Transverse colon (tissue), 4 donors: ENCODE measurements around the gene DSG2. TPM values are rescaled to one million over a fixed set of nuclear protein-coding genes. Genes with fewer than 3 reads are reported as not detected.

ENCODE experiments used
- DNase-seq: peaks from one replicate; pipeline ENCODE4 v3.0.0-alpha.2; 2019
- H3K27ac ChIP-seq, 4 donors: fragments of 200-600 bp; sonication (generic); 2 replicates each; pipeline ENCODE4 v1.5.1; 2016 to 2018; ENCODE audit warnings: inconsistent platforms in 4 of 4
- H3K27me3 ChIP-seq: fragments of 200-600 bp; sonication (generic); 2 replicates; pipeline ENCODE4 v1.5.1; 2017; ENCODE audit warnings: inconsistent platforms
- H3K36me3 ChIP-seq, 4 donors: fragments of 200-600 bp; sonication (generic); 2 replicates each; pipeline ENCODE4 v1.5.1; 2017 to 2019; ENCODE audit warnings: inconsistent platforms in 4 of 4
- H3K4me1 ChIP-seq, 4 donors: fragments of 200-600 bp; sonication (generic); 2 replicates each; pipeline ENCODE4 v1.5.1; 2017 to 2020; ENCODE audit warnings: inconsistent platforms in 4 of 4
- H3K4me3 ChIP-seq, 4 donors: fragments of 200-600 bp; sonication (generic); 1 replicate in 1 of 4; 2 replicates in 3 of 4; pipeline versions ENCODE4 v1.5.1 to v1.6.1; 2017 to 2019; ENCODE audit warnings: inconsistent platforms in 4 of 4
- H3K9me3 ChIP-seq, 2 donors: fragments of 200-600 bp; sonication (generic); 2 replicates each; pipeline ENCODE4 v1.5.1; 2017 to 2019; ENCODE audit warnings: inconsistent platforms in 2 of 2
- CTCF ChIP-seq, 5 experiments: fragments of 200-600 bp in 3 of 5; fragments of 450-650 bp in 2 of 5; sonication (generic) in 3 of 5; IDR thresholded peaks; 1 replicate in 2 of 5; 2 replicates in 3 of 5; pipeline ENCODE4 v1.5.1; 2016 to 2017; ENCODE audit warnings: antibody characterized with exemption in 5 of 5, inconsistent platforms in 3 of 5, mild to moderate bottlenecking in 2 of 5, moderate library complexity in 1 of 5
- EP300 ChIP-seq: sonication (generic); formaldehyde crosslinking; IDR thresholded peaks from one replicate; pipeline ENCODE4 v1.6.1; 2017; ENCODE audit warnings: antibody characterized with exemption, low read depth
- POLR2A ChIP-seq: fragments of 450-650 bp; IDR thresholded peaks from one replicate; pipeline ENCODE4 v1.6.1; 2016; ENCODE audit warnings: antibody characterized with exemption, mild to moderate bottlenecking, moderate library complexity
- POLR2AphosphoS5 ChIP-seq, 3 donors: sonication (generic); formaldehyde crosslinking; IDR thresholded peaks; one replicate each; pipeline ENCODE4 v1.6.1; 2016; ENCODE audit warnings: antibody characterized with exemption in 3 of 3
- WGBS, 2 donors: methylation state at CpG; one replicate each; pipeline ENCODE4 v1.1.5; 2018; ENCODE audit warnings: low coverage in 1 of 2; 5-methylcytosine and 5-hydroxymethylcytosine counted together
- in situ Hi-C, 4 donors: fragments of 200-750 bp; cut with MboI; loops; one replicate each; pipeline versions ENCODE4 v1.15.0 to v1.15.1; 2017; ENCODE audit warnings: low sequenced_read_pairs in 3 of 4, low pct_ligation_motif_present in 1 of 4, low pct_unique_long_range_greater_than_20kb in 1 of 4
- intact Hi-C: fragments of 100-400 bp; cut with DNase I; formaldehyde crosslinking; loops from one replicate; pipeline ENCODE4 v1.15.1; 2023; ENCODE audit warnings: low total_unique reads
- total RNA-seq, 4 donors: library from RNA; depleted of rRNA; stranded (reverse); fragments of >200 nt; gene quantifications; one replicate each; pipeline ENCODE4 v1.1.0, GENCODE V29; 2016

The DSG2 gene
- total RNA-seq, 4 donors from 2014 or later = 59.3 to 272 (median 198) TPM

- 36 to 39% methylated on average over 6 of the region's 6 CpGs for WGBS, 2 donors
- Histone ChIP-seq H3K4me1 (peaks cover 0 to 34% (median 7%) of the 10 kb centered on the region in 4 donors), H3K36me3 (no peaks in the 10 kb centered on the region), H3K9me3 (no peaks in the 10 kb centered on the region), H3K27me3 (no peaks in the 10 kb centered on the region), H3K4me3 (no peak overlapping the region), H3K27ac (peak overlapping the region; percentile 61 to 70 (median 65))
- peak; percentile 84 for DNase-seq
- no peak for TF ChIP-seq POLR2A
- TF ChIP-seq EP300 = peak; percentile 76
- peak in 2 of 3 donors; percentile 60 to 86 for TF ChIP-seq POLR2AphosphoS5 (IDR thresholded peaks at IDR 0.05)
- in situ Hi-C loops (loop anchor here in 2 of 4 donors (25.0 kb wide), 2 partner anchors 250 to 425 kb away; no protein-coding TSS in a partner anchor), intact Hi-C loops (no loop called here)
These were observed 14.3 kb downstream of the DSG2 start for GRCh38 chr18:31512203-31512764.

- Histone ChIP-seq H3K9me3 (no peaks in the 10 kb centered on the region), H3K4me3 (no peak overlapping the region), H3K27me3 (no peaks in the 10 kb centered on the region), H3K36me3 (no peaks in the 10 kb centered on the region), H3K27ac (peak overlapping the region in 3 of 4 donors; percentile 44 to 70 (median 64)), H3K4me1 (peaks cover 0 to 34% (median 7%) of the 10 kb centered on the region in 4 donors)
- DNase-seq = no peak
- 56 to 57% methylated on average over 4 of the region's 4 CpGs for WGBS, 2 donors
- in situ Hi-C loops (loop anchor here in 2 of 4 donors (25.0 kb wide), 2 partner anchors 251 to 426 kb away; no protein-coding TSS in a partner anchor), intact Hi-C loops (no loop called here)
- no peak for TF ChIP-seq EP300
- no peak for TF ChIP-seq POLR2A
- no peak for TF ChIP-seq CTCF (IDR thresholded peaks at IDR 0.05)
- TF ChIP-seq POLR2AphosphoS5 (IDR thresholded peaks at IDR 0.05) = peak in 1 of 3 donors; percentile 17
These were observed 15.4 kb downstream of the DSG2 start for GRCh38 chr18:31513189-31513935.

GRCh38 chr18:31516437-31516836, 18.5 kb downstream of the DSG2 start:
- WGBS, 2 donors = 72 to 76% methylated on average over 2 to 3 of the region's 3 CpGs
- Histone ChIP-seq H3K4me1 (peaks cover 0 to 12% (median 4%) of the 10 kb centered on the region in 4 donors), H3K27ac (no peak overlapping the region), H3K9me3 (no peaks in the 10 kb centered on the region), H3K4me3 (no peak overlapping the region), H3K27me3 (no peaks in the 10 kb centered on the region), H3K36me3 (peaks cover 0 to 12% (median 0%) of the 10 kb centered on the region in 4 donors)
- in situ Hi-C loops = loop anchor here in 2 of 4 donors (25.0 kb wide), 2 partner anchors 254 to 429 kb away; no protein-coding TSS in a partner anchor
- TF ChIP-seq CTCF (IDR thresholded peaks at IDR 0.05) (no peak), POLR2AphosphoS5 (IDR thresholded peaks at IDR 0.05) (no peak), POLR2A (no peak), EP300 (no peak)
- no peak for DNase-seq
- intact Hi-C loops = no loop called here

DNA sequence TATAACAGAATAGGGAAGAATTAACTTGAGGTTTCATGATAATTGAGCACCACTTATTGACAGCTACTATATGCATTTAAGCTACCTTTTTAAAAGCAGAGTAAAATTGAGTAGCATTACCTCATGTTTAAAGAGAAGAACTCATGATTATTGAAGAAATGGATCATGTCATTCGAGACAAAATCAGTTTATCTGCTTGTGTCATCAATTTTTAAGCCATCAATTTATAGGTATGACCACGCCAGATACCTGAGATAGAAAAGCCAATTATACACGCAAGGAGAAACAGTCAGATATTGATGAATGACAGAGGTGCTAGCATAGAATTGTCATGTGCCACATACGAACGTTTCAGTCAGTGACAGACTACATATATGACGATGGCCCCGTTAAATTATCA, 28.4 kb downstream of the DSG2 start:
- Histone ChIP-seq H3K27me3 (no peaks in the 10 kb centered on the region), H3K4me3 (no peak overlapping the region), H3K4me1 (no peaks in the 10 kb centered on the region), H3K9me3 (no peaks in the 10 kb centered on the region), H3K36me3 (peaks cover 0 to 15% (median 3%) of the 10 kb centered on the region in 4 donors), H3K27ac (no peak overlapping the region)
- 80 to 89% methylated on average over 7 of the region's 7 CpGs for WGBS, 2 donors
- in situ Hi-C loops = loop anchor here in 2 of 4 donors (25.0 kb wide), 2 partner anchors 386 to 439 kb away; no protein-coding TSS in a partner anchor
- no peak for DNase-seq
- intact Hi-C loops = no loop called here
- TF ChIP-seq EP300 = no peak
- TF ChIP-seq POLR2AphosphoS5 (IDR thresholded peaks at IDR 0.05) = no peak
- no peak for TF ChIP-seq CTCF (IDR thresholded peaks at IDR 0.05)
- TF ChIP-seq POLR2A = no peak
